PC-3 (cell line): ENCODE results near the gene TBC1D8.

ENCODE experiments used
- EZH2 ChIP-seq: fragments of 300-600 bp; sonication (generic); IDR thresholded peaks from one replicate; pipeline ENCODE4 v1.6.1; 2017; ENCODE audit warnings: antibody characterized with exemption, mild to moderate bottlenecking, low read length; ENCODE audit not compliant: unreplicated experiment
- EZH2phosphoT487 ChIP-seq: fragments of 300-600 bp; sonication (generic); IDR thresholded peaks from 2 replicates; pipeline ENCODE4 v1.6.1; 2018; ENCODE audit warnings: mild to moderate bottlenecking, antibody characterized with exemption, low read length, borderline replicate concordance
- TF ChIP-seq, protein P1 (sequence below): fragments of 300-600 bp; sonication (generic); conservative IDR thresholded peaks from 2 replicates; pipeline ENCODE4 v1.5.1; 2017; ENCODE audit warnings: antibody characterized with exemption, low read depth, mild to moderate bottlenecking, low read length

DNA sequence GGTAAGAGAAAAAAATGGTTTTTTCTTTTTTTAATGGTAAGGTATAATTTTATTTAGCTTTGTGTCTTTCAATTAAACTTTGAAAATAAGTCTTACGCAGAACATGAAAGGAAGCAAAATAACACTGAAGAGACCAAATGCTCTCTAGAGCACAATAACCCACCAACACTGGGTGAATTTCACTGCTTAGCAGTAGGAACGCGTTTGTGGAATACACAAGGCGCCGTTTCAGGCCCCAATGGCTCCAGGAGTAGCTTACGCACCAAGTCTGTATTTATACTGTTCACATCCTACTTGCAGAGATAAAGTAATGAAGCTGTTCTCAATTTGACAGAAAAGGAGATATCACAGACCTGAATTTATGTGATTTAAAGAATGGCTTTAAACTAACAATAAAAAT is 125.6 kb downstream of the TBC1D8 start:
- TF ChIP-seq, protein P1, sequence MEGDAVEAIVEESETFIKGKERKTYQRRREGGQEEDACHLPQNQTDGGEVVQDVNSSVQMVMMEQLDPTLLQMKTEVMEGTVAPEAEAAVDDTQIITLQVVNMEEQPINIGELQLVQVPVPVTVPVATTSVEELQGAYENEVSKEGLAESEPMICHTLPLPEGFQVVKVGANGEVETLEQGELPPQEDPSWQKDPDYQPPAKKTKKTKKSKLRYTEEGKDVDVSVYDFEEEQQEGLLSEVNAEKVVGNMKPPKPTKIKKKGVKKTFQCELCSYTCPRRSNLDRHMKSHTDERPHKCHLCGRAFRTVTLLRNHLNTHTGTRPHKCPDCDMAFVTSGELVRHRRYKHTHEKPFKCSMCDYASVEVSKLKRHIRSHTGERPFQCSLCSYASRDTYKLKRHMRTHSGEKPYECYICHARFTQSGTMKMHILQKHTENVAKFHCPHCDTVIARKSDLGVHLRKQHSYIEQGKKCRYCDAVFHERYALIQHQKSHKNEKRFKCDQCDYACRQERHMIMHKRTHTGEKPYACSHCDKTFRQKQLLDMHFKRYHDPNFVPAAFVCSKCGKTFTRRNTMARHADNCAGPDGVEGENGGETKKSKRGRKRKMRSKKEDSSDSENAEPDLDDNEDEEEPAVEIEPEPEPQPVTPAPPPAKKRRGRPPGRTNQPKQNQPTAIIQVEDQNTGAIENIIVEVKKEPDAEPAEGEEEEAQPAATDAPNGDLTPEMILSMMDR, result no peak
- TF ChIP-seq EZH2, result no peak
- no peak for TF ChIP-seq EZH2phosphoT487
